A549 (cell line): Measurements from ENCODE around the gene FGD4. TPM values are rescaled to one million over a fixed set of nuclear protein-coding genes. Genes with fewer than 3 reads are reported as not detected.

ENCODE experiments used
- ATAC-seq, 2 experiments: fragments of 200-7000 bp in 1 of 2; fragments of >200 bp in 1 of 2; cut with Nextera tagmentation in 1 of 2; cut with Tn5 transposase in 1 of 2; 3 replicates each; pipeline versions ENCODE4 v1.8.0 to v1.9.1; 2018 to 2020; ENCODE audit warnings: mild to moderate bottlenecking in 1 of 2, moderate library complexity in 1 of 2
- CTCF ChIA-PET: fragments of 300-600 bp; sonication (Branson Sonifier 250); formaldehyde crosslinking; extraction: SDS; loops from one replicate; lab custom pipeline; 2021; ENCODE audit warnings: antibody characterized with exemption, inconsistent platforms; lab: Yijun Ruan, JAX
- POLR2A ChIA-PET: fragments of 350-600 bp; formaldehyde crosslinking; extraction: SDS; loops from one replicate; lab custom pipeline; 2021; ENCODE audit warnings: antibody characterized with exemption, inconsistent platforms; lab: Yijun Ruan, JAX
- DNase-seq, 2 experiments: peaks; one replicate each; pipeline versions ENCODE4 v3.0.0 to v3.0.0-alpha.2; 2011 to 2016; ENCODE audit warnings: low read depth in 1 of 2, low spot score in 1 of 2
- FAIRE-seq: peaks from 2 replicates; lab custom pipeline; 2011; peaks lifted over from hg19 to GRCh38; lab: Jason Lieb, UNC
- H3K27ac ChIP-seq, 2 experiments: fragments of >200 bp; sonication (Bioruptor Twin); formaldehyde crosslinking; 3 replicates each; pipeline ENCODE4 v1.5.1; 2016 to 2017
- H3K4me1 ChIP-seq: fragments of >200 bp; sonication (Bioruptor Twin); formaldehyde crosslinking; 3 replicates; pipeline ENCODE4 v1.6.1; 2016
- H3K4me2 ChIP-seq: fragments of >200 bp; sonication (Bioruptor Twin); formaldehyde crosslinking; 3 replicates; pipeline ENCODE4 v1.6.1; 2016
- H3K4me3 ChIP-seq: fragments of >200 bp; sonication (Bioruptor Twin); formaldehyde crosslinking; 3 replicates; pipeline ENCODE4 v1.5.1; 2016
- H3K9me3 ChIP-seq: fragments of >200 bp; sonication (Bioruptor Twin); formaldehyde crosslinking; 3 replicates; pipeline ENCODE4 v1.6.1; 2016
- EHF ChIP-seq: fragments of 250-450 bp; sonication (Bioruptor Pico); IDR thresholded peaks from 2 replicates; pipeline ENCODE4 v1.5.0; 2020; ENCODE audit warnings: mild to moderate bottlenecking
- EHMT2 ChIP-seq: fragments of 200-600 bp; sonication (generic); IDR thresholded peaks from 2 replicates; pipeline ENCODE4 v1.6.1; 2016; ENCODE audit warnings: antibody characterized with exemption, low read depth, mild to moderate bottlenecking, moderate library complexity
- EP300 ChIP-seq, 2 experiments: fragments of >200 bp; sonication (Bioruptor Twin); formaldehyde crosslinking; IDR thresholded peaks; 2 replicates in 1 of 2; 3 replicates in 1 of 2; pipeline ENCODE4 v1.6.1; 2016 to 2017
- FOSB ChIP-seq: fragments of 250-450 bp; sonication (Bioruptor Pico); IDR thresholded peaks from 2 replicates; pipeline ENCODE4 v1.5.0; 2020; ENCODE audit warnings: mild to moderate bottlenecking, moderate library complexity
- GATA3 ChIP-seq: IDR thresholded peaks from 2 replicates; pipeline ENCODE4 v1.6.1; 2012; ENCODE audit warnings: borderline replicate concordance
- HOXB13 ChIP-seq: fragments of 250-450 bp; sonication (Bioruptor Pico); IDR thresholded peaks from 2 replicates; pipeline ENCODE4 v1.5.0; 2020; ENCODE audit warnings: low read depth, mild to moderate bottlenecking, moderate library complexity
- JUN ChIP-seq, 2 experiments: fragments of >200 bp; sonication (Bioruptor Twin); formaldehyde crosslinking; IDR thresholded peaks; 2 replicates in 1 of 2; 3 replicates in 1 of 2; pipeline ENCODE4 v1.6.1; 2016 to 2017
- JUNB ChIP-seq: fragments of >200 bp; sonication (Bioruptor Twin); formaldehyde crosslinking; IDR thresholded peaks from 2 replicates; pipeline ENCODE4 v1.6.1; 2016
- MYC ChIP-seq: IDR thresholded peaks from 2 replicates; pipeline ENCODE4 v1.6.1; 2012; ENCODE audit warnings: mild to moderate bottlenecking, inconsistent platforms, low read length, improper control_type of control experiment, borderline replicate concordance
- NR3C1 ChIP-seq: fragments of >200 bp; sonication (Bioruptor Twin); formaldehyde crosslinking; IDR thresholded peaks from 3 replicates; pipeline ENCODE4 v1.6.1; 2017
- PHF8 ChIP-seq: fragments of 200-600 bp; sonication (generic); IDR thresholded peaks from 2 replicates; pipeline ENCODE4 v1.6.1; 2016; ENCODE audit warnings: low read depth, mild to moderate bottlenecking, antibody characterized with exemption, moderate library complexity, borderline replicate concordance
- POLR2A ChIP-seq: IDR thresholded peaks from 2 replicates; pipeline ENCODE4 v1.6.1; 2012; ENCODE audit warnings: mild to moderate bottlenecking, low read length
- RARB ChIP-seq: fragments of 250-450 bp; sonication (Bioruptor Pico); IDR thresholded peaks from 2 replicates; pipeline ENCODE4 v1.8.0; 2021; ENCODE audit warnings: mild to moderate bottlenecking, moderate library complexity
- RCOR1 ChIP-seq: fragments of 150-350 bp; IDR thresholded peaks from 2 replicates; pipeline ENCODE4 v1.6.1; 2014; ENCODE audit warnings: antibody characterized with exemption, low read length, low read depth
- RNF2 ChIP-seq: fragments of 200-600 bp; sonication (generic); IDR thresholded peaks from 2 replicates; pipeline ENCODE4 v1.6.1; 2016; ENCODE audit warnings: low read depth, mild to moderate bottlenecking, antibody characterized with exemption, moderate library complexity, borderline replicate concordance
- SMC3 ChIP-seq: fragments of >200 bp; sonication (Bioruptor Twin); formaldehyde crosslinking; IDR thresholded peaks from 3 replicates; pipeline ENCODE4 v1.6.1; 2018; ENCODE audit warnings: inconsistent platforms
- ZC3H11A ChIP-seq: fragments of 450-650 bp; IDR thresholded peaks from 2 replicates; pipeline ENCODE4 v1.6.1; 2014; ENCODE audit warnings: antibody characterized with exemption, mild to moderate bottlenecking
- WGBS: methylation state at CpG from one replicate; pipeline ENCODE4 v1.1.6; 2017; ENCODE audit errors: missing lambda C conversion rate; 5-methylcytosine and 5-hydroxymethylcytosine counted together
- polyA plus RNA-seq, 4 experiments: library from polyadenylated mRNA; depleted of rRNA in 3 of 4; stranded (reverse); fragments of >200 nt; fragmentation: RNase III in 1 of 4; extraction: RNeasy Plus Mini Kit Qiagen cat#74134 plus additional on column Dnase treatment in 1 of 4; gene quantifications; 2 replicates in 3 of 4; 3 replicates in 1 of 4; pipeline ENCODE4 v1.2.3, GENCODE V29; 2011 to 2017
- TF ChIP-seq, protein P1 (sequence below): IDR thresholded peaks from 2 replicates; pipeline ENCODE4 v1.6.1; 2012; ENCODE audit warnings: low read depth, borderline replicate concordance
- TF ChIP-seq, protein P2 (sequence below): fragments of 250-450 bp; sonication (Bioruptor Pico); IDR thresholded peaks from 2 replicates; pipeline ENCODE4 v1.5.0; 2020; ENCODE audit warnings: low read depth, mild to moderate bottlenecking, moderate library complexity
- TF ChIP-seq, protein P3 (sequence below): fragments of >200 bp; sonication (Bioruptor Twin); formaldehyde crosslinking; IDR thresholded peaks from 2 replicates; pipeline ENCODE4 v1.6.1; 2016
- TF ChIP-seq, protein P4 (sequence below): fragments of >200 bp; sonication (Bioruptor Twin); formaldehyde crosslinking; IDR thresholded peaks from 3 replicates; pipeline ENCODE4 v1.5.1; 2016
- TF ChIP-seq, protein P5 (sequence below): IDR thresholded peaks from 2 replicates; pipeline ENCODE4 v1.6.1; 2012
- TF ChIP-seq, protein P6 (sequence below): fragments of 150-350 bp; IDR thresholded peaks from 2 replicates; pipeline ENCODE4 v1.6.1; 2014; ENCODE audit warnings: low read depth, mild to moderate bottlenecking, low read length

The FGD4 gene
- polyA plus RNA-seq, 2 of the 4 experiments (the other 2 are of a cell fraction): 2.2 to 6.0 TPM

DNA sequence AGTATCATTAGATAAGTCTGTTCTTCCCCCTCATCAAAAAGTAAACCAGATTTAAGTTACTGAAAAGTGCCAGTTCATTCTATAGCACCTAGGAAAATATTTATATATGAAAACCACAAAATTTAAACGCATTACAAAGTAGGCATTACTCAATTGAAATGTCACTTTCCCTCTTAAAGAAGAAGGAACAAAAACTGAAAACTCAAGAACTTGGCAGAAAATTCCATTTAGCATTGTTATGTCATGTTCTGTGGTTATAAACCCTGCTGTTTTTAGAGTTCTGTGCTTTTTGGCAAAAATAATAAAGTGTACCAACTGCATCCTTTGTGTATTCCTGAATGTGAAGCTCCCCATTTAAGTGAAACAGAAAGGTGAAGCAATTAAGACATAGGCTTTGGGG is 3.6 kb downstream of the FGD4 start:
- Histone ChIP-seq H3K4me1 (peaks cover 20% of the 10 kb centered on the region; the same call in 2 of the 3 replicates), H3K27ac (no peak overlapping the region)
- CTCF ChIA-PET: interaction anchor here (0.9 to 1.0 kb wide), 2 partner anchors 22 to 23 kb away, joined by 3 read pairs; no protein-coding TSS in a partner anchor
- WGBS: 49% methylated on average over 1 of the region's 1 CpG
- TF ChIP-seq PHF8: no peak
- TF ChIP-seq GATA3: no peak
- no peak for TF ChIP-seq JUNB
- TF ChIP-seq EP300 (IDR thresholded peaks at IDR 0.05): no peak
- TF ChIP-seq RNF2: no peak
- TF ChIP-seq, protein P1, sequence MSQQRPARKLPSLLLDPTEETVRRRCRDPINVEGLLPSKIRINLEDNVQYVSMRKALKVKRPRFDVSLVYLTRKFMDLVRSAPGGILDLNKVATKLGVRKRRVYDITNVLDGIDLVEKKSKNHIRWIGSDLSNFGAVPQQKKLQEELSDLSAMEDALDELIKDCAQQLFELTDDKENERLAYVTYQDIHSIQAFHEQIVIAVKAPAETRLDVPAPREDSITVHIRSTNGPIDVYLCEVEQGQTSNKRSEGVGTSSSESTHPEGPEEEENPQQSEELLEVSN: no peak
- no peak for TF ChIP-seq SMC3
- TF ChIP-seq EHMT2: no peak
- TF ChIP-seq FOSB (CRISPR knock-in tag): no peak
- TF ChIP-seq, protein P2, sequence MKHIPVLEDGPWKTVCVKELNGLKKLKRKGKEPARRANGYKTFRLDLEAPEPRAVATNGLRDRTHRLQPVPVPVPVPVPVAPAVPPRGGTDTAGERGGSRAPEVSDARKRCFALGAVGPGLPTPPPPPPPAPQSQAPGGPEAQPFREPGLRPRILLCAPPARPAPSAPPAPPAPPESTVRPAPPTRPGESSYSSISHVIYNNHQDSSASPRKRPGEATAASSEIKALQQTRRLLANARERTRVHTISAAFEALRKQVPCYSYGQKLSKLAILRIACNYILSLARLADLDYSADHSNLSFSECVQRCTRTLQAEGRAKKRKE (CRISPR knock-in tag): no peak
- TF ChIP-seq EHF (CRISPR knock-in tag): no peak
- TF ChIP-seq, protein P3, sequence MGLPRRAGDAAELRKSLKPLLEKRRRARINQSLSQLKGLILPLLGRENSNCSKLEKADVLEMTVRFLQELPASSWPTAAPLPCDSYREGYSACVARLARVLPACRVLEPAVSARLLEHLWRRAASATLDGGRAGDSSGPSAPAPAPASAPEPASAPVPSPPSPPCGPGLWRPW: no peak
- TF ChIP-seq, protein P4, sequence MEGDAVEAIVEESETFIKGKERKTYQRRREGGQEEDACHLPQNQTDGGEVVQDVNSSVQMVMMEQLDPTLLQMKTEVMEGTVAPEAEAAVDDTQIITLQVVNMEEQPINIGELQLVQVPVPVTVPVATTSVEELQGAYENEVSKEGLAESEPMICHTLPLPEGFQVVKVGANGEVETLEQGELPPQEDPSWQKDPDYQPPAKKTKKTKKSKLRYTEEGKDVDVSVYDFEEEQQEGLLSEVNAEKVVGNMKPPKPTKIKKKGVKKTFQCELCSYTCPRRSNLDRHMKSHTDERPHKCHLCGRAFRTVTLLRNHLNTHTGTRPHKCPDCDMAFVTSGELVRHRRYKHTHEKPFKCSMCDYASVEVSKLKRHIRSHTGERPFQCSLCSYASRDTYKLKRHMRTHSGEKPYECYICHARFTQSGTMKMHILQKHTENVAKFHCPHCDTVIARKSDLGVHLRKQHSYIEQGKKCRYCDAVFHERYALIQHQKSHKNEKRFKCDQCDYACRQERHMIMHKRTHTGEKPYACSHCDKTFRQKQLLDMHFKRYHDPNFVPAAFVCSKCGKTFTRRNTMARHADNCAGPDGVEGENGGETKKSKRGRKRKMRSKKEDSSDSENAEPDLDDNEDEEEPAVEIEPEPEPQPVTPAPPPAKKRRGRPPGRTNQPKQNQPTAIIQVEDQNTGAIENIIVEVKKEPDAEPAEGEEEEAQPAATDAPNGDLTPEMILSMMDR: no peak
- TF ChIP-seq HOXB13 (CRISPR knock-in tag): no peak
- TF ChIP-seq, protein P5, sequence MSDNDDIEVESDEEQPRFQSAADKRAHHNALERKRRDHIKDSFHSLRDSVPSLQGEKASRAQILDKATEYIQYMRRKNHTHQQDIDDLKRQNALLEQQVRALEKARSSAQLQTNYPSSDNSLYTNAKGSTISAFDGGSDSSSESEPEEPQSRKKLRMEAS: no peak
- no peak for TF ChIP-seq POLR2A
- TF ChIP-seq MYC: no peak
- no peak for TF ChIP-seq RCOR1
- TF ChIP-seq RARB: no peak
- TF ChIP-seq, all 56 proteins: peak for 0
- DNase-seq: no peak
- POLR2A ChIA-PET: no interaction called here
- Histone ChIP-seq H3K4me2 (no peak overlapping the region), H3K9me3 (no peaks in the 10 kb centered on the region), H3K4me3 (no peak overlapping the region)
- no peak for FAIRE-seq
- ATAC-seq: no peak

DNA sequence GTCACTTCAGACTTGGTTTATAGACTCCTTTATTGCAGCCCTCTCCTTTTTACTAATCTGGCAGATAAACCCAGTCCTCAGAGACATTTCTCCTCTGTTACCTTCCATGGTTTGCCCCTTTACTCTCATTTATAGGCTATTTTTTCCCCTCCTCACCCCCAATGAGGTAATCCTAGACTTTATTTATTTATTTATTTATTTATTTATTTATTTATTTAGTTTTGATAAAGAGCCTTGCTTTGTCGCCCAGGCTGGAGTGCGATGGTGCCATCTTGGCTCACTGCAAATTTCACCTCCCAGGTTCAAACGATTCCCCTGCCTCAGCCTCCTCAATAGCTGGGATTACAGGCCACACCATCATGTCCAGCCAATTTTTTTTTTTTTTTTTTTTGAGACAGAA is 8.4 kb downstream of the FGD4 start:
- DNase-seq: no peak
- CTCF ChIA-PET: interaction anchor here (1.0 to 1.9 kb wide), 2 partner anchors 8 to 334 kb away, joined by 5 to 14 read pairs; partner anchors contain the start of gene FGD4
- WGBS: 97% methylated on average over 3 of the region's 3 CpGs
- Histone ChIP-seq H3K27ac (no peak overlapping the region), H3K4me2 (no peak overlapping the region), H3K4me1 (peaks cover 5% of the 10 kb centered on the region; the same call in 1 of the 3 replicates), H3K4me3 (no peak overlapping the region), H3K9me3 (no peaks in the 10 kb centered on the region)
- FAIRE-seq: no peak
- no peak for TF ChIP-seq RARB
- TF ChIP-seq, protein P6, sequence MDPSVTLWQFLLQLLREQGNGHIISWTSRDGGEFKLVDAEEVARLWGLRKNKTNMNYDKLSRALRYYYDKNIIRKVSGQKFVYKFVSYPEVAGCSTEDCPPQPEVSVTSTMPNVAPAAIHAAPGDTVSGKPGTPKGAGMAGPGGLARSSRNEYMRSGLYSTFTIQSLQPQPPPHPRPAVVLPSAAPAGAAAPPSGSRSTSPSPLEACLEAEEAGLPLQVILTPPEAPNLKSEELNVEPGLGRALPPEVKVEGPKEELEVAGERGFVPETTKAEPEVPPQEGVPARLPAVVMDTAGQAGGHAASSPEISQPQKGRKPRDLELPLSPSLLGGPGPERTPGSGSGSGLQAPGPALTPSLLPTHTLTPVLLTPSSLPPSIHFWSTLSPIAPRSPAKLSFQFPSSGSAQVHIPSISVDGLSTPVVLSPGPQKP: no peak
- no peak for TF ChIP-seq JUN (IDR thresholded peaks at IDR 0.05)
- no peak for TF ChIP-seq NR3C1
- peak; percentile 67 for TF ChIP-seq ZC3H11A
- no peak for TF ChIP-seq HOXB13 (CRISPR knock-in tag)
- POLR2A ChIA-PET: interaction anchor here (0.6 kb wide), 1 partner anchor 316 kb away, joined by 3 read pairs; no protein-coding TSS in a partner anchor
- no peak for ATAC-seq
